WTC11 (cell line): ENCODE measurements around the gene ZNF586. TPM values are rescaled to one million over a fixed set of nuclear protein-coding genes. Genes with fewer than 3 reads are reported as not detected.
A peak's percentile ranks its signal among the peaks of the same experiment; 100 is the strongest.

Experiments
- ATAC-seq: fragments of 200-7000 bp; cut with Tn5 transposase; 2 replicates; pipeline ENCODE4 v1.10.0; 2021; ENCODE audit warnings: mild to moderate bottlenecking, moderate library complexity
- CTCF ChIA-PET: fragments of 300-600 bp; sonication (Branson Sonifier 250); formaldehyde crosslinking; loops from one replicate; lab custom pipeline; 2021; ENCODE audit warnings: antibody characterized with exemption; lab: Charles Lee
- POLR2A ChIA-PET: fragments of 350-600 bp; sonication (Branson Sonifier 250); formaldehyde crosslinking; loops from one replicate; lab custom pipeline; 2021; ENCODE audit warnings: antibody characterized with exemption; lab: Charles Lee
- DNase-seq: peaks from one replicate; pipeline ENCODE4 v3.0.0; 2021; ENCODE audit warnings: low spot score
- H3K27ac Mint-ChIP-seq: 2 replicates; pipeline ENCODE4 v1.8.0; 2021; ENCODE audit warnings: mixed read lengths
- H3K27me3 Mint-ChIP-seq: 2 replicates; pipeline ENCODE4 v1.8.0; 2021; ENCODE audit warnings: low read depth, mild to moderate bottlenecking, moderate library complexity, mixed read lengths
- H3K36me3 Mint-ChIP-seq: 2 replicates; pipeline ENCODE4 v1.8.0; 2021; ENCODE audit warnings: mixed read lengths
- H3K4me1 Mint-ChIP-seq: 2 replicates; pipeline ENCODE4 v1.8.0; 2022; ENCODE audit warnings: mixed read lengths
- H3K4me3 Mint-ChIP-seq: 2 replicates; pipeline ENCODE4 v1.8.0; 2021; ENCODE audit warnings: mild to moderate bottlenecking, moderate library complexity, mixed read lengths
- H3K9me3 Mint-ChIP-seq: 2 replicates; pipeline ENCODE4 v1.8.0; 2021; ENCODE audit warnings: mixed read lengths
- AR ChIP-seq: fragments of 250-450 bp; sonication (Bioruptor Pico); IDR thresholded peaks from 2 replicates; pipeline ENCODE4 v1.9.0; 2021; ENCODE audit warnings: mild to moderate bottlenecking
- ATF1 ChIP-seq: sonication (generic); formaldehyde crosslinking; IDR thresholded peaks from 2 replicates; pipeline ENCODE4 v1.8.1; 2023; ENCODE audit warnings: mild to moderate bottlenecking, moderate library complexity, missing genetic modification reagents
- ATF6 ChIP-seq: sonication (generic); formaldehyde crosslinking; IDR thresholded peaks from 2 replicates; pipeline ENCODE4 v1.8.1; 2023; ENCODE audit warnings: mild to moderate bottlenecking, missing genetic modification reagents
- E2F5 ChIP-seq: sonication (generic); formaldehyde crosslinking; IDR thresholded peaks from 2 replicates; pipeline ENCODE4 v1.8.1; 2022; ENCODE audit warnings: mild to moderate bottlenecking, moderate library complexity, missing genetic modification reagents
- ERG ChIP-seq: fragments of 250-450 bp; sonication (Bioruptor Pico); IDR thresholded peaks from 2 replicates; pipeline ENCODE4 v1.8.0; 2021; ENCODE audit warnings: mild to moderate bottlenecking
- ESRRA ChIP-seq: sonication (generic); formaldehyde crosslinking; IDR thresholded peaks from 2 replicates; pipeline ENCODE4 v1.8.1; 2022; ENCODE audit warnings: mild to moderate bottlenecking, missing genetic modification reagents, borderline replicate concordance
- ETV6 ChIP-seq: sonication (generic); formaldehyde crosslinking; IDR thresholded peaks from 2 replicates; pipeline ENCODE4 v1.8.1; 2022; ENCODE audit warnings: mild to moderate bottlenecking, missing genetic modification reagents
- GRHL2 ChIP-seq: fragments of 250-450 bp; sonication (Bioruptor Pico); IDR thresholded peaks from 2 replicates; pipeline ENCODE4 v1.8.0; 2022; ENCODE audit warnings: mild to moderate bottlenecking, moderate library complexity; ENCODE audit not compliant: insufficient replicate concordance, severe bottlenecking
- HMGA2 ChIP-seq: fragments of 250-450 bp; sonication (Bioruptor Pico); IDR thresholded peaks from 2 replicates; pipeline ENCODE4 v1.4.0; 2021; ENCODE audit warnings: mild to moderate bottlenecking, moderate library complexity
- MLX ChIP-seq: sonication (generic); formaldehyde crosslinking; IDR thresholded peaks from 2 replicates; pipeline ENCODE4 v1.8.1; 2023; ENCODE audit warnings: mild to moderate bottlenecking, missing genetic modification reagents, moderate library complexity
- NFATC4 ChIP-seq: fragments of 250-450 bp; sonication (Bioruptor Pico); IDR thresholded peaks from 2 replicates; pipeline ENCODE4 v1.9.0; 2021; ENCODE audit warnings: mild to moderate bottlenecking
- NFYB ChIP-seq: sonication (generic); formaldehyde crosslinking; conservative IDR thresholded peaks from 2 replicates; pipeline ENCODE4 v1.8.0; 2022; ENCODE audit warnings: low read depth, missing genetic modification reagents
- NR3C1 ChIP-seq: sonication (generic); formaldehyde crosslinking; conservative IDR thresholded peaks from 2 replicates; pipeline ENCODE4 v1.8.1; 2023; ENCODE audit warnings: low read depth, mild to moderate bottlenecking, missing genetic modification reagents
- PRRX2 ChIP-seq: fragments of 250-450 bp; sonication (Bioruptor Pico); IDR thresholded peaks from 2 replicates; pipeline ENCODE4 v1.8.0; 2021; ENCODE audit warnings: mild to moderate bottlenecking
- SMAD3 ChIP-seq: sonication (generic); formaldehyde crosslinking; IDR thresholded peaks from 2 replicates; pipeline ENCODE4 v1.8.0; 2022; ENCODE audit warnings: missing genetic modification reagents, mild to moderate bottlenecking, borderline replicate concordance
- TP53 ChIP-seq: sonication (generic); formaldehyde crosslinking; IDR thresholded peaks from 2 replicates; pipeline ENCODE4 v1.8.1; 2023; ENCODE audit warnings: mild to moderate bottlenecking, missing genetic modification reagents
- ZNF138 ChIP-seq: sonication (generic); formaldehyde crosslinking; conservative IDR thresholded peaks from 2 replicates; pipeline ENCODE4 v1.8.1; 2022; ENCODE audit warnings: mild to moderate bottlenecking, moderate library complexity, missing genetic modification reagents
- ZSCAN18 ChIP-seq: fragments of 250-450 bp; sonication (Bioruptor Pico); IDR thresholded peaks from 2 replicates; pipeline ENCODE4 v2.1.2; 2022; ENCODE audit warnings: mild to moderate bottlenecking, moderate library complexity
- total RNA-seq: library from RNA; stranded (reverse); gene quantifications from 3 replicates; pipeline ENCODE4 v1.2.3, GENCODE V29; 2021

ZNF586 gene
- total RNA-seq, 1 experiment from 2014 or later, result 16.4 TPM

- H3K27ac Mint-ChIP-seq, result peak overlapping the region; percentile 69
- ATAC-seq, result peak; percentile 26; the same call in 1 of the 2 replicates
- H3K27me3 Mint-ChIP-seq, result no peaks in the 10 kb centered on the region
- H3K36me3 Mint-ChIP-seq, result peaks cover 28% of the 10 kb centered on the region
- POLR2A ChIA-PET, result interaction anchor here (1.9 kb wide), 1 partner anchor 17 kb away, joined by 4 read pairs; the partner anchor contains the start of gene ZNF586
- CTCF ChIA-PET, result no interaction called here
- peaks cover 12% of the 10 kb centered on the region for H3K4me1 Mint-ChIP-seq
- H3K4me3 Mint-ChIP-seq, result no peak overlapping the region
- DNase-seq, result no peak
- H3K9me3 Mint-ChIP-seq, result no peaks in the 10 kb centered on the region
- TF ChIP-seq PRRX2 (CRISPR knock-in tag), result no peak
Measured at GRCh38 chr19:57786286-57786685, 16.8 kb downstream of the ZNF586 start.

GRCh38 chr19:57786906-57787305 is 17.4 kb downstream of the ZNF586 start:
- CTCF ChIA-PET, result no interaction called here
- H3K36me3 Mint-ChIP-seq, result peaks cover 28% of the 10 kb centered on the region
- H3K4me1 Mint-ChIP-seq, result peaks cover 12% of the 10 kb centered on the region
- peak; percentile 36 for ATAC-seq
- no peak for DNase-seq
- no peak overlapping the region for H3K4me3 Mint-ChIP-seq
- no peaks in the 10 kb centered on the region for H3K27me3 Mint-ChIP-seq
- TF ChIP-seq NR3C1 (CRISPR knock-in tag) (no peak), SMAD3 (CRISPR knock-in tag) (no peak), ESRRA (CRISPR knock-in tag) (no peak), HMGA2 (CRISPR knock-in tag) (no peak), E2F5 (CRISPR knock-in tag) (no peak), NFATC4 (CRISPR knock-in tag) (no peak)
- TF ChIP-seq, all 79 proteins: peak for 0
- H3K9me3 Mint-ChIP-seq, result no peaks in the 10 kb centered on the region
- peak overlapping the region; percentile 30 for H3K27ac Mint-ChIP-seq
- POLR2A ChIA-PET, result interaction anchor here (1.9 kb wide), 1 partner anchor 17 kb away, joined by 4 read pairs; the partner anchor contains the start of gene ZNF586

GRCh38 chr19:57788114-57788692 is 18.7 kb downstream of the ZNF586 start:
- ChIA-PET POLR2A (interaction anchor here (1.9 kb wide), 1 partner anchor 19 kb away, joined by 4 read pairs; the partner anchor contains the start of gene ZNF586), CTCF (no interaction called here)
- DNase-seq (no peak), ATAC-seq (no peak)
- Mint-ChIP-seq H3K27me3 (no peaks in the 10 kb centered on the region), H3K9me3 (no peaks in the 10 kb centered on the region), H3K4me1 (peaks cover 12% of the 10 kb centered on the region), H3K27ac (no peak overlapping the region), H3K4me3 (no peak overlapping the region), H3K36me3 (peaks cover 27% of the 10 kb centered on the region)
- TF ChIP-seq AR (CRISPR knock-in tag) (no peak), ZSCAN18 (CRISPR knock-in tag) (no peak), TP53 (no peak), ZNF138 (CRISPR knock-in tag) (no peak), ATF1 (CRISPR knock-in tag) (no peak), GRHL2 (CRISPR knock-in tag) (no peak)

- Mint-ChIP-seq H3K27me3 (no peaks in the 10 kb centered on the region), H3K36me3 (peaks cover 27% of the 10 kb centered on the region), H3K9me3 (no peaks in the 10 kb centered on the region), H3K27ac (no peak overlapping the region), H3K4me1 (peaks cover 12% of the 10 kb centered on the region), H3K4me3 (no peak overlapping the region)
- no peak for ATAC-seq
- TF ChIP-seq ETV6 (CRISPR knock-in tag) (no peak), ERG (CRISPR knock-in tag) (no peak), MLX (CRISPR knock-in tag) (no peak), ATF6 (CRISPR knock-in tag) (no peak), NFYB (CRISPR knock-in tag) (no peak), GRHL2 (CRISPR knock-in tag) (no peak)
- ChIA-PET CTCF (no interaction called here), POLR2A (no interaction called here)
- no peak for DNase-seq
Measured at GRCh38 chr19:57789288-57789687, 19.8 kb downstream of the ZNF586 start.
